Colonic mucosa (tissue), 4 donors: Measurements from ENCODE around the gene HCK. TPM values are rescaled to one million over a fixed set of nuclear protein-coding genes. Genes with fewer than 3 reads are reported as not detected.

Experiments used
- DNase-seq: peaks from one replicate; pipeline ENCODE4 v3.0.0-alpha.2; 2020
- H3K27ac ChIP-seq: fragments of 200-600 bp; one replicate; pipeline ENCODE4 v1.8.0; 2021
- H3K27me3 ChIP-seq: fragments of 200-600 bp; one replicate; pipeline ENCODE4 v1.8.0; 2021
- H3K36me3 ChIP-seq: fragments of 200-600 bp; one replicate; pipeline ENCODE4 v1.8.0; 2021
- H3K4me1 ChIP-seq: fragments of 200-600 bp; one replicate; pipeline ENCODE4 v1.8.0; 2021; ENCODE audit warnings: mild to moderate bottlenecking
- H3K4me3 ChIP-seq: fragments of 200-600 bp; one replicate; pipeline ENCODE4 v1.8.0; 2021
- H3K9ac ChIP-seq, 2 donors: one replicate each; pipeline ENCODE4 v1.7.0; 2013; ENCODE audit warnings: control low read depth in 2 of 2, low read depth in 2 of 2, low read length in 2 of 2
- H3K9me3 ChIP-seq: fragments of 200-600 bp; one replicate; pipeline ENCODE4 v1.8.0; 2021
- CTCF ChIP-seq: fragments of 200-600 bp; IDR thresholded peaks from one replicate; pipeline ENCODE4 v1.8.0; 2022; ENCODE audit warnings: antibody characterized with exemption, mild to moderate bottlenecking
- intact Hi-C: fragments of 100-400 bp; cut with DNase I; formaldehyde crosslinking; loops from one replicate; pipeline ENCODE4 v1.14.1; 2022
- total RNA-seq, 2 donors: library from RNA; stranded (reverse); fragmentation: NEBNext Ultra II Directional in 1 of 2; extraction: Animal tissue kit (Norgen Biotek cat#: 25700) in 1 of 2; gene quantifications; one replicate each; pipeline ENCODE4 v1.2.1, GENCODE V29; 2021
- donor health status: healthy.
- donor health status: DM: no; HTN: no; CAD: no.
- donor health status: DM: no; HTN: no; CAD: no.

Gene HCK
- total RNA-seq, 2 donors from 2014 or later = 3.7 to 6.6 TPM

GRCh38 chr20:32132911-32133549 lies 81.0 kb downstream of the HCK start:
- Histone ChIP-seq H3K4me1 (no peaks in the 10 kb centered on the region), H3K36me3 (peaks cover 5% of the 10 kb centered on the region), H3K27ac (no peak overlapping the region), H3K27me3 (no peaks in the 10 kb centered on the region), H3K9me3 (no peaks in the 10 kb centered on the region), H3K4me3 (no peak overlapping the region), H3K9ac (no peak overlapping the region)
- TF ChIP-seq CTCF = no peak
- no peak for DNase-seq
- intact Hi-C loops = no loop called here

GRCh38 chr20:32134026-32134425 lies 82.0 kb downstream of the HCK start:
- Histone ChIP-seq H3K9me3 (no peaks in the 10 kb centered on the region), H3K4me3 (no peak overlapping the region), H3K9ac (no peak overlapping the region), H3K4me1 (no peaks in the 10 kb centered on the region), H3K36me3 (peaks cover 5% of the 10 kb centered on the region), H3K27me3 (no peaks in the 10 kb centered on the region), H3K27ac (no peak overlapping the region)
- no peak for TF ChIP-seq CTCF
- DNase-seq = no peak
- intact Hi-C loops = no loop called here

GRCh38 chr20:32135983-32136515 lies 84.0 kb downstream of the HCK start:
- intact Hi-C loops = no loop called here
- H3K4me1 ChIP-seq = no peaks in the 10 kb centered on the region
- no peak overlapping the region for H3K9ac ChIP-seq
- no peak overlapping the region for H3K4me3 ChIP-seq
- H3K27me3 ChIP-seq = no peaks in the 10 kb centered on the region
- H3K9me3 ChIP-seq = no peaks in the 10 kb centered on the region
- DNase-seq = no peak
- TF ChIP-seq CTCF = no peak
- H3K27ac ChIP-seq = no peak overlapping the region
- peaks cover 5% of the 10 kb centered on the region for H3K36me3 ChIP-seq

- no peaks in the 10 kb centered on the region for H3K27me3 ChIP-seq
- DNase-seq = no peak
- H3K4me3 ChIP-seq = no peak overlapping the region
- intact Hi-C loops = no loop called here
- no peak for TF ChIP-seq CTCF
- H3K27ac ChIP-seq = no peak overlapping the region
- no peak overlapping the region for H3K9ac ChIP-seq
- no peaks in the 10 kb centered on the region for H3K9me3 ChIP-seq
- H3K4me1 ChIP-seq = no peaks in the 10 kb centered on the region
- H3K36me3 ChIP-seq = peaks cover 27% of the 10 kb centered on the region
Measured at GRCh38 chr20:32138921-32139320, 86.9 kb downstream of the HCK start.

- intact Hi-C loops = no loop called here
- no peak for DNase-seq
- Histone ChIP-seq H3K9me3 (no peaks in the 10 kb centered on the region), H3K36me3 (peaks cover 34% of the 10 kb centered on the region), H3K27ac (no peak overlapping the region), H3K4me1 (no peaks in the 10 kb centered on the region), H3K4me3 (no peak overlapping the region), H3K9ac (no peak overlapping the region), H3K27me3 (no peaks in the 10 kb centered on the region)
- TF ChIP-seq CTCF = no peak
Measured at GRCh38 chr20:32139947-32140346, 87.9 kb downstream of the HCK start.
